Coronary artery (tissue), 2 donors: ENCODE data around the gene RFX4.

Experiments used
- DNase-seq: peaks from one replicate; pipeline ENCODE4 v3.0.0-alpha.2; 2017; ENCODE audit warnings: low spot score
- H3K27ac ChIP-seq, 2 donors: fragments of 200-600 bp; sonication (generic); one replicate each; pipeline ENCODE4 v1.5.1; 2016 to 2019
- H3K4me3 ChIP-seq: fragments of 200-600 bp; sonication (generic); 2 replicates; pipeline ENCODE4 v1.5.1; 2016; ENCODE audit warnings: mild to moderate bottlenecking, moderate library complexity
- TF ChIP-seq, protein P1 (sequence below): fragments of 200-600 bp; sonication (generic); IDR thresholded peaks from one replicate; pipeline ENCODE4 v1.5.1; 2019; ENCODE audit warnings: antibody characterized with exemption

The RFX4 gene

DNA sequence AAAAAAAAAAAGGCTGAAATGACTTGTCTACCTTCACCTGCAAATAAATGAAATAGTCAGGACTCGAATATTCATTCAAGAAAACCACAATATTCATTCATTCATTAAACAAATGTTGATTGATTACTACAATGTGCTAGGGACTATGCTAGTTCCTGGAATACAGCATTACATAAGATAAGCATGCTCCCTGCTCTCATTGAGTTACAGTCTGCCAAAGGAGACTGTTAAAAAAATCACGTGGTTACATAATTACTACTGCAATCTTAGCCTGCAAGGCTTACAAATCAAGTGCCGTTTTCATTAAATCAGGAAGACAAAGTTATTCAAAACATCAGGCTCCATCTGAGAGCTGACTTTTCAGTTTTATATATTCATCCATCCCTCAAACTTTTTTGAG, 121.3 kb downstream of the RFX4 start:
- Histone ChIP-seq H3K27ac (no peak overlapping the region), H3K4me3 (no peak overlapping the region)
- DNase-seq, result no peak
- TF ChIP-seq, protein P1, sequence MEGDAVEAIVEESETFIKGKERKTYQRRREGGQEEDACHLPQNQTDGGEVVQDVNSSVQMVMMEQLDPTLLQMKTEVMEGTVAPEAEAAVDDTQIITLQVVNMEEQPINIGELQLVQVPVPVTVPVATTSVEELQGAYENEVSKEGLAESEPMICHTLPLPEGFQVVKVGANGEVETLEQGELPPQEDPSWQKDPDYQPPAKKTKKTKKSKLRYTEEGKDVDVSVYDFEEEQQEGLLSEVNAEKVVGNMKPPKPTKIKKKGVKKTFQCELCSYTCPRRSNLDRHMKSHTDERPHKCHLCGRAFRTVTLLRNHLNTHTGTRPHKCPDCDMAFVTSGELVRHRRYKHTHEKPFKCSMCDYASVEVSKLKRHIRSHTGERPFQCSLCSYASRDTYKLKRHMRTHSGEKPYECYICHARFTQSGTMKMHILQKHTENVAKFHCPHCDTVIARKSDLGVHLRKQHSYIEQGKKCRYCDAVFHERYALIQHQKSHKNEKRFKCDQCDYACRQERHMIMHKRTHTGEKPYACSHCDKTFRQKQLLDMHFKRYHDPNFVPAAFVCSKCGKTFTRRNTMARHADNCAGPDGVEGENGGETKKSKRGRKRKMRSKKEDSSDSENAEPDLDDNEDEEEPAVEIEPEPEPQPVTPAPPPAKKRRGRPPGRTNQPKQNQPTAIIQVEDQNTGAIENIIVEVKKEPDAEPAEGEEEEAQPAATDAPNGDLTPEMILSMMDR, result no peak

DNA sequence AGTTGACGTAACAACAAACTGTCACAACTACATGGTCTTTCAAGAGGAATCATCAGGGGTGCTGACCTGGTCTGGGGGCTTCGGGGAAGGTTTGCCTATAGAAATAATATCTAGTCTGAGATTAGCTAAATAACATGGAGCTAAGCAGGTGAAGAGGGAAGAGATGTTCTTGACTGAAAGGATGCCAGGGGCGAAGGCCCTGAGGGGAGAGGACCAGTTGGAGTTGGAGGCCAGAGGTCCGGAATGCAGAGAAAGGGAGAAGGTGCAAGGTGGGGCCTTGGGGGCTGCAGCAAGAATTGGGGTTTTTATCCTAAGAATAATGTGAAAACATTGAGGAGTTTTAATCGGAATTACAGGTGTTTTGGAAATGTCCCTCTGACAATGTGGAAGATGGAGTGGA, 123.2 kb downstream of the RFX4 start:
- no peak for DNase-seq

DNA sequence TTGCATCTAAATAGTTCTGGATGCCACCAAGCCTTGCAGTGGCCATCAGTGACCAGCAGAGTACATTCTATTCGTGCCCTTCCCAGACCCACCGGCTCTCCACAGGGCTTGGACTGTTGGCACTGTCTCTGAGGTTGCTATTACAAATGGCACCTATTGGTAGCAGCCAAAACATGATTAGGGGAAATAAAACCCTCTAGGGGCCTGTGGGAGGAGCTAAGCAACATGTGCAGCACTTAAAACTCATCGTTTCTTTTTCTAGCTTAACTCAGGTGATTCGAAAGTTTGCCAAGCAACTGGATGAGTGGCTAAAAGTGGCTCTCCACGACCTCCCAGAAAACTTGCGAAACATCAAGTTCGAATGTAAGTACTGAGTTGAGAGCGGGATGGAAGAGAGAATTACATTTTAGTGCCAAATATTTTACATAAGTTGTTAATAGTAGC, 126.3 kb downstream of the RFX4 start:
- H3K27ac ChIP-seq, result no peak overlapping the region
- DNase-seq, result no peak
- TF ChIP-seq, protein P1, result no peak
- no peak overlapping the region for H3K4me3 ChIP-seq

More for the DNA sequence above, 123.2 kb downstream of the RFX4 start:
- TF ChIP-seq, protein P1, result no peak
- Histone ChIP-seq H3K27ac (no peak overlapping the region), H3K4me3 (no peak overlapping the region)

DNA sequence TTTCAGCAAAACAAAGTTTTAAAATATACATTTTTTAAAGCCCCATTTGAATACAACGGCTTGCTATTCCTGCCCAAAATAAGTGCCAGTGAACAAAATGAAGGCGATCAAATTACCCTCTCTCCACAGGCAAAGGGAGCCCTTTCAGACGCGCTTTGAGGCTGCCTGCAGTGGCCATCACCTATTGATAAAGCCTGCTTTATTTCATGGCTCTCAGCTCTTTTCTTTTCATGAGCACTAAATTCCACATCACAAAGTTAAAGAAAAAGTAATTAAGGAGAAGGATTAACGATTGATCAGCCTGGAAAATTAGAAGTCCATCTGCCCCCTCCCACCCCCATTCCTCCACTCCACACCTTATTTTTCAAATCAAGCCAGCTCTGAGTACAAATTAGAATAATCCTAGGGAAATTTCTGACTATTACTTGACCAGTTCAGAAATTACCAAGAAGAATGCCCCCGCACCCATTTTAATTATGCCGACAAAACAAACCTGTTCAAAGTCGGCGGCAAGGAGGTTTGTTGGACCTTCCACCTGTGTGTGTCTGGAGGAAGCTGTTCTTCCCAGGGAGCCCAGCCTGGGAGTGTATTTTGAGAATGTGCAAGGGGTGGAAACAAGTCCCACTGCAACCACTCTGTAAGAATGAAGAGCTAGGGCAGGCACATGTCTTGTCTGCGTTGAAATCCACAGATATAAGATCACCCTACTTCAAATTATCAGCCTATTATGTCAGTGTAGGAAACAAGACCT, 127.5 kb downstream of the RFX4 start:
- no peak overlapping the region for H3K4me3 ChIP-seq
- TF ChIP-seq, protein P1, result no peak
- DNase-seq, result no peak
- H3K27ac ChIP-seq, result no peak overlapping the region

DNA sequence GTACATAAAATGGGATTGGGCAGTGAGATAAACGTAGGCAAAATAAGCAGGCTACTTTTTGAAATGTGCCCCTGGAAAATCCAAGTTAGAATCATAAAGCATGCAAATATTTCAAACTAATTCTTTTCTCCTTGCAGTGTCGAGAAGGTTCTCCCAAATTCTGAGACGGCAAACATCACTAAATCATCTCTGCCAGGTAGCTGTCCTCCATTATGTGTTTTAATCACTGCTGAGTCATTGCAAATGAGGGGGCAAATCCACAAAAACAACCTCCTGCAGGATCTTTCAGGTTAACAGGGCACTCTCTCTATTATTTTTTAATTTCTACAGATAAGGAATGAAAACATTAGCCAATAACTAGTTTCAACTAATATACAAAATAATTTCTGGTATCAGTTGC, 128.5 kb downstream of the RFX4 start:
- no peak overlapping the region for H3K4me3 ChIP-seq
- TF ChIP-seq, protein P1, result no peak
- no peak for DNase-seq
- H3K27ac ChIP-seq, result no peak overlapping the region

DNA sequence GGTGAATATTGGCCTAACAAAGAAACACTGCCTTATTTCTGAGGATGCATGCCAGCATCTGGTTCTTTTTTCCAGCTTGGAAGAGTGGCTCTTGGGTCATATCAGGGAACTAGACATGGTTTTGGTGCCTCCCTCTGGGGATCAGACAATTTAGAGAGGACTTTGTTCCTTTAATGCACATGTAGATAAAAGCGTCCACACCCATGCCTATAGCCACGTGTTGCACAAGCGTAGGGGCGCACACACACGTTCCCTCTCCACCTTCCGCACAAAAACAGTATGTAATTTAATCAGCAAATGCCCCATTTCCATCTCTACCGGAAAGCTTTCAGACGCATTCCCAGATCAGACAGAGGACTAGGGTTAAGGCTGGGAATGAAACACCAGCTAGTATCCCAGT, 130.0 kb downstream of the RFX4 start:
- H3K4me3 ChIP-seq, result no peak overlapping the region
- no peak for DNase-seq
- H3K27ac ChIP-seq, result no peak overlapping the region
- TF ChIP-seq, protein P1, result no peak

DNA sequence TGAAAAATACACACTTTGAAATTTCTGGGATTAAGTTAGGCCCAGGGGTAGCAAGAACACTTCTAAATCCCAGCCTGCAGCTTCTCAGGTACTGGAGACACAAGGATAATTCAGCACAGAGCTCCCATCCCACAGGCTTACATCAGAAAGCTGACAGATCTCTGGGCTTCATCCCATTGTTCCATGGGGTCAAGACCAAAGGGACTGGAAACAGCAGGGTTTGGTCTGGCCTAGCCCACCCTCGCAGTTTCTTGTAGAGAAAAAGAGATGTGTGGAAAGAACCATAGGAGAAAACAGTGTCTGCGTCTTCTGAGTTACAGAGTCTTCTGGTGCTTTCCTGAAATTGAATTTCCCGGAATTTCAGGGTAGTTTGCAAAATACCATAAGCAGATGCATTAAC, 132.1 kb downstream of the RFX4 start:
- TF ChIP-seq, protein P1, result no peak
- H3K27ac ChIP-seq, result no peak overlapping the region
- no peak overlapping the region for H3K4me3 ChIP-seq
- no peak for DNase-seq
